GM12864 (cell line): Measurements from ENCODE around the gene GGTLC2.
"Not testable (repeated sequence)": the region's sequence is repeated elsewhere in the genome, so short reads cannot be mapped to it uniquely, and the experiment has no call there.

Source experiments
- DNase-seq: peaks from one replicate; pipeline ENCODE4 v3.0.0-alpha.2; 2011; ENCODE audit warnings: low read depth
- H3K4me3 ChIP-seq: 2 replicates; pipeline ENCODE4 v1.5.1; 2011; ENCODE audit warnings: mild to moderate bottlenecking, low read depth, low read length, control low read depth
- TF ChIP-seq, protein P1 (sequence below): IDR thresholded peaks from 2 replicates; pipeline ENCODE4 v1.5.1; 2011; ENCODE audit warnings: low read depth, mild to moderate bottlenecking, moderate library complexity, low read length, control low read depth, inconsistent platforms; ENCODE audit errors: missing control alignments

Gene GGTLC2

DNA sequence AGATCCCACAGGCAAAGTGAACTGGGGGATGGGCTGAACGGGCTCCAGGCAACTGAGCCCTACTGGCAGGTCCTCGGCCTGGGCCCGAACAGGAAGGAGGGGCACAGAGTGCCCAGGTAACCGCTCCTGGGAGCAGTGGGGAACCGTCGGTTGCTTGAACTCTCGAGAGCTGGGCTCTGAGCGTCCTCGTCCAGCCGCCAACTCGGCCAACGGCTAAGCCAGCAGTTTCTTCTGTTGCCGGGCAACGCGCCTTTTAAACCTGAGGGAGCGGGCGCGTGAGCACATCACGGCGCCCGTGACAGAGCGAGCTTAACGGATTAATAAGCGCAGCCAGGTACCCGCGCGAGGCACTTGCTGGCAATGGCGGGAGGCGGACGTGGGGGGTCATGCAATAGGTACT is at the start of gene GGTLC2:
TSS of gene GGTLC2 (plus strand) at position 301 of the 400 bp plus-strand sequence. CDS start 1,732 bp downstream, outside the sequence.
- not testable (repeated sequence) for H3K4me3 ChIP-seq, DNase-seq

DNA sequence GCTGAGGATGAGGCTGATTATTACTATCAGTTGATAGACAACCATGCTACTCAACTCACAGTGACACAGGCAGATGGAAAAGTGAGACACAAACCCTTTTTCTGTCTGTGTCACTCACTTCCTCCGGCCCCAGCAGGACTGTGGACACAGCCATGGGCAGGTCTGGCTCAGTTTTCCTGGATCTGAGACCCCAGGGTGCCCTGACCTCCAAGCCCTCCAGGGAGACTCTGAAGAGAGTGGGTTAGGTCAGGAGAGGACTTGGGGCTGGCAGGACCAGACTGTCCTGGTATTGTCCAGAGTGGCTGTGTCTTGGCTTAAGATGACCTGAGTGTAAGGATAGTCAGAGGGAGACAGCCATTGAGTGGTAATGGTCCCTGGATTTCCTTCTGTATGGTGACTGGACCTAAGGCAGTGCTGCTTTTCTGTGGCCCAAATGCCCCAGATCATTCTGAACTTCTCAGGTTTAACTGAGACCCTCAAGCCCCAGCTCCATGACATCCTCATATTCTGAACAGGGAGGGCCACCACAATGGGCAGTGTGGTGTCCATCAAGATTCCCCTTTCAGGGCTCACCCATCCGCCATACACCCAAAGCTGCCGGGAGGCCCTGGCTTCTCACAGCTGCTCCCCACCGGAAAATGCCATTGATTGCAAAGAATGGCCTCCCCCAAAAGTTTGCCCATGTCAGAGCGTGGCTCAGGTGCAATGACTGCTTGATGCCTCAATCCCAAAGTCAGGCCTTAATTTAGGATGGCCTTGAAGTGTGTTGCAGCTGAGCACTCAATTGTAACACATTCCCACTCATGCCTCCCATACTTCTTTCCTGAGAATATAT is 49.2 kb upstream of the GGTLC2 start:
- DNase-seq, result no peak
- no peak overlapping the region for H3K4me3 ChIP-seq
- TF ChIP-seq, protein P1, sequence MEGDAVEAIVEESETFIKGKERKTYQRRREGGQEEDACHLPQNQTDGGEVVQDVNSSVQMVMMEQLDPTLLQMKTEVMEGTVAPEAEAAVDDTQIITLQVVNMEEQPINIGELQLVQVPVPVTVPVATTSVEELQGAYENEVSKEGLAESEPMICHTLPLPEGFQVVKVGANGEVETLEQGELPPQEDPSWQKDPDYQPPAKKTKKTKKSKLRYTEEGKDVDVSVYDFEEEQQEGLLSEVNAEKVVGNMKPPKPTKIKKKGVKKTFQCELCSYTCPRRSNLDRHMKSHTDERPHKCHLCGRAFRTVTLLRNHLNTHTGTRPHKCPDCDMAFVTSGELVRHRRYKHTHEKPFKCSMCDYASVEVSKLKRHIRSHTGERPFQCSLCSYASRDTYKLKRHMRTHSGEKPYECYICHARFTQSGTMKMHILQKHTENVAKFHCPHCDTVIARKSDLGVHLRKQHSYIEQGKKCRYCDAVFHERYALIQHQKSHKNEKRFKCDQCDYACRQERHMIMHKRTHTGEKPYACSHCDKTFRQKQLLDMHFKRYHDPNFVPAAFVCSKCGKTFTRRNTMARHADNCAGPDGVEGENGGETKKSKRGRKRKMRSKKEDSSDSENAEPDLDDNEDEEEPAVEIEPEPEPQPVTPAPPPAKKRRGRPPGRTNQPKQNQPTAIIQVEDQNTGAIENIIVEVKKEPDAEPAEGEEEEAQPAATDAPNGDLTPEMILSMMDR, result no peak

DNA sequence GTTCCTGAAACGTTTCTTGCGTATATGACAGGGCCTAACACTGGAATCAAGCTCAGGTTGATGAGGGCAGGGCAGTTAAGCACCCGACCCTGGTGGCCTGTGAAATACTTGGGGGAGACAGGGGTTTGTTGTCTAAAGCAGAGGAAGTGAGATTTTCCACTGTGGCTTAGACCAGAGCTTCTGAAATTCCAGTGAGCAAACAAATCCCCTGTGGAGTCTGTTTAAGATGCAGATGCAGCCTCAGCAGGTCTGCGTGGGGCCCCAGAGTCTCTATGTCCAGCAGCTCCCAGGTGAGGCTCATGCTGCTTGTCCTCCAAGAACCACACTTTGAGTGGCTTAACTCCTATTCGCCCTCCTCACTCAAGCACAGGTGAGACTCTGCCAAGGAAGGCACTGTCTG is 46.3 kb upstream of the GGTLC2 start:
- TF ChIP-seq, protein P1, result no peak
- no peak for DNase-seq
- H3K4me3 ChIP-seq, result no peak overlapping the region

DNA sequence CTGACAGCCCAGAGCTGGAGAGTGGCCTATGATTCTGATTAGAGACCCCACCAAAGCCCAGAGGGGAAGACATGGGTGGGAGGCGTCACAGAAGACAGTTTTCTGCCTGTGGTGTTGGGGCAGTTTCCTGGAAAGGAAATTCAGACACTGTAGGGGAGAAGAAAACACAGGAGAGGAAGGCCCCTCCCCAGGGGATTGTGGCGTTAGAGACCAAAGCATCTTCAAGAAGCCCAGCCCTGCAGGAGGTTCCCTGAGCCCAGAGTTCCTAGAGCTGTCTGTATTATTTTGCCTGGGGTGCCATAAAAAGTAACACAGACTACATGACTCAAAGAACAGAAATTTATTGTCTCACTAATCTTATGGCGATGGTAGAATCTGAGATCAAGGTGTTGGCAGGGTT is 45.2 kb upstream of the GGTLC2 start:
- TF ChIP-seq, protein P1, result no peak
- no peak overlapping the region for H3K4me3 ChIP-seq
- no peak for DNase-seq

DNA sequence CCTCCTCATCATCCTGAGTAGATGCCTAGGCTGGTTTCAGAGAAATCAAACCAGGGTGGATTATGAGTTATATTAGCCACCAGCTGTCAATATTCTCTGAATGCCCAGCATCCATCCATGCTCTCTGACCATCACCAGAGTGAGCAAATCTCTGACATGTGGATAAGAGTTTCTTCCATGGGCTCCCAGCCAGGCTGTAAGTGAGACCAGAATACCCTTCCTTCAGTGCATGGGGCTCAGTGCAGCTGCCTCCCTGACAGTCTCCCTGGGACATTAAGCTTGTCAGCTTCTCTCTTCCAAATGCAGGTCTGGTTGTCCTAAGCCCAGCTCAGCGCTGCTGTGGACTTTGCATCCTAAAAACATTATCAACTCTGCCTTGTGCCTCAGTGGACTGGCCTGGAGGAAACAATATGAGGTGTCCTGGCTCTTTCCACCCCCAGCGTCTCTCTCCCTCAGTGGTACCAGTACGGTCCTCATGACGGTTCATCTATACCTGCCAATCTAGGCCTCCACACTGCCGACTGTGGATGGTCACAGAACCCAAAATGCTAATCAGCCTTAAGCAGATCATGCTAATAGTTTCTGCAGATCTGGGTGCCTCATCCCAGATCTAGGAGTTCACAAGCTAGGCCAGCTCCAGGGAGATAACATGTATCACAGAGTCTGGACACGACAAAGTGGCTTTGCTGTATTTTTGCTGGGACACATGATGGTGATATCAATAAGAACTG is 43.7 kb upstream of the GGTLC2 start:
- H3K4me3 ChIP-seq, result no peak overlapping the region
- no peak for DNase-seq
- TF ChIP-seq, protein P1, result no peak

DNA sequence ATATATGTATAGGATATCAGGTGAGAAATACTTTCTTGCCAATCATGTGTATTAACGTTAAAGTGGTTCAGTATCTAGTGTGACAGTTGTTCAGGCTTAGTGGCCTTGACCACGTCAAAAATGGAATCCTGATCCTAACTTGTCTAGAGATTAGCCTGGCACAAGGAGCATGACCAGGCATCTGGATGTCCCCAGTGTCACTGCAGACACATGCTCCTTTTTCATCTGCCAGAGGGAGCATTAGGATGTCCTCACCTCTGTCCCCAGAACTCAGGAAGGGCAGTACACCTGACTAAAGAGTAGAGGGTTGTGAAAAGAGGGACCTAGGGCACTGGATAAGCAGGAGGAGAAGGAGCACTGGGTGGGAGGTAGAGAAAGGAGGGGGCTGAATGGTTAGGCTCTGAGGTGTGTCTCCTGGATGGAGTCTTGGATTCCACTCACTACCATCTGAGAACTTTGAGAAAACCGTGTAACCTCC is 40.9 kb upstream of the GGTLC2 start:
- no peak for DNase-seq
- TF ChIP-seq, protein P1, result no peak
- no peak overlapping the region for H3K4me3 ChIP-seq

DNA sequence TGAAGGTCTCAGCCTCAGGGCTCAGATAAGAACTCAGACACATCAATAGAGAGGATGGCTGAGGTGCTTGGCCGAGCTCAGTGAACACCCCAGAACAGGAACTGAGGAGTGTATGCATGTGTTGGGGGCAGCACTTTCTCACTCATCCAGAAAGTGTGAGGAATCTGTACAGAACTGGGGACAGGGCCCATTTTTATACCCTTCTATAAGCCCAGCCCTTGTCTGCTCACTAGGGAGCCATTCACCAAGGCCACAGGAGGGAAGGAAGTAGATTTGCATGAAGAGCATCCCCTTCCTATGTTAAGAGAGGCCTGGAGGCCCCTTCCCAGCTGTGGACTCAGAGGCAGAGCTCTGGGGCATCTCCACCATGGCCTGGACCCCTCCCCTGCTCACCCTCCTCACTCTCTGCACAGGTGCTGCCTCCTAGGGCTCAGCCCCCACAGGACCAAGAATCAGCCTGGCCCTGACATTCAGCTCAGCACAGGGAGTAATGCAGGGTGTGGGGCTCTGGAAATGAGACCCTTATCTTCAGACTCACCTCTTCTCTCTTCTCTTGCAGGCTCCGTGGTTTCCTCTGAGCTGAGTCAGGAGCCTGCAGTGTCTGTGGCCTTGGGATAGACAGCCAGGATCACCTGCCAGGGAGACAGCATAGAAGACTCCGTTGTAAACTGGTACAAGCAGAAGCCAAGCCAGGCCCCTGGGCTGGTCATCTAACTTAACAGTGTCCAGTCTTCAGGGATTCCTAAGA is 39.9 kb upstream of the GGTLC2 start:
- TF ChIP-seq, protein P1, result no peak
- H3K4me3 ChIP-seq, result no peak overlapping the region
- DNase-seq, result no peak
